ENCODE measurements around the gene FAM24B. TPM values are rescaled to one million over a fixed set of nuclear protein-coding genes. Genes with fewer than 3 reads are reported as not detected.
"Not testable (repeated sequence)": the region's sequence is repeated elsewhere in the genome, so short reads cannot be mapped to it uniquely, and the experiment has no call there.

FAM24B gene
- total RNA-seq, 1 donor from 2014 or later, result not detected

DNA sequence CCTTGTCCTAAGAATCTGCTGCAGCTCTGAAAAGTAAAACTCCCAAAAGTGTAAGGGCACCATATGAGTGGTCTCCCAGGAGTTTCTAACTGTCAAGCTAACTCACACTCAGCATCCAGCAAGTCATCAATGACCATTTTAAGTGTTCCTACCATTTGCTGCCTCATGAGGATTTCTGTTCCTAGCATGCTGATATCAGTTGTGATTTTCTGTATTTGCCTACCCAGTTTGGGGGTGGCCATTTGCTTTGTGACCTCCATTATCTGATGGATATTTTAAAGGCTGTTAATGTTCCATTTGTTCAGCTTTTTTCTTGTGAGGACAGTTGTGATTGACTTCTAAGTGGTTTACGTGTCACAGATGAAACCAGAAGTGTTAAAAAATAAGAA, 2.9 kb downstream of the FAM24B start:
- no peak overlapping the region for H3K27ac ChIP-seq
- TF ChIP-seq POLR2A (IDR thresholded peaks at IDR 0.05), result no peak
- no peaks in the 10 kb centered on the region for H3K9me3 ChIP-seq
- no peaks in the 10 kb centered on the region for H3K36me3 ChIP-seq
- no peaks in the 10 kb centered on the region for H3K27me3 ChIP-seq
- H3K4me1 ChIP-seq, result peaks cover 17% of the 10 kb centered on the region
- H3K4me3 ChIP-seq, result no peak overlapping the region
- intact Hi-C loops (cut with DNase I), result no loop called here
- no peak for DNase-seq (ENCODE audit: extremely low spot score in 2 of 2)

- Histone ChIP-seq H3K9me3 (no peaks in the 10 kb centered on the region), H3K4me1 (peaks cover 17% of the 10 kb centered on the region), H3K27ac (no peak overlapping the region), H3K36me3 (no peaks in the 10 kb centered on the region), H3K4me3 (no peak overlapping the region), H3K27me3 (no peaks in the 10 kb centered on the region)
- intact Hi-C loops (cut with DNase I), result no loop called here
- DNase-seq (ENCODE audit: extremely low spot score in 2 of 2), result no peak
- TF ChIP-seq, protein P1, sequence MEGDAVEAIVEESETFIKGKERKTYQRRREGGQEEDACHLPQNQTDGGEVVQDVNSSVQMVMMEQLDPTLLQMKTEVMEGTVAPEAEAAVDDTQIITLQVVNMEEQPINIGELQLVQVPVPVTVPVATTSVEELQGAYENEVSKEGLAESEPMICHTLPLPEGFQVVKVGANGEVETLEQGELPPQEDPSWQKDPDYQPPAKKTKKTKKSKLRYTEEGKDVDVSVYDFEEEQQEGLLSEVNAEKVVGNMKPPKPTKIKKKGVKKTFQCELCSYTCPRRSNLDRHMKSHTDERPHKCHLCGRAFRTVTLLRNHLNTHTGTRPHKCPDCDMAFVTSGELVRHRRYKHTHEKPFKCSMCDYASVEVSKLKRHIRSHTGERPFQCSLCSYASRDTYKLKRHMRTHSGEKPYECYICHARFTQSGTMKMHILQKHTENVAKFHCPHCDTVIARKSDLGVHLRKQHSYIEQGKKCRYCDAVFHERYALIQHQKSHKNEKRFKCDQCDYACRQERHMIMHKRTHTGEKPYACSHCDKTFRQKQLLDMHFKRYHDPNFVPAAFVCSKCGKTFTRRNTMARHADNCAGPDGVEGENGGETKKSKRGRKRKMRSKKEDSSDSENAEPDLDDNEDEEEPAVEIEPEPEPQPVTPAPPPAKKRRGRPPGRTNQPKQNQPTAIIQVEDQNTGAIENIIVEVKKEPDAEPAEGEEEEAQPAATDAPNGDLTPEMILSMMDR (IDR thresholded peaks at IDR 0.05), result no peak
- TF ChIP-seq POLR2AphosphoS5 (IDR thresholded peaks at IDR 0.05; ENCODE audit: insufficient read depth in 1 of 2, low read depth in 1 of 2) (no peak), POLR2A (IDR thresholded peaks at IDR 0.05) (no peak)
Measured at GRCh38 chr10:122875843-122876466, 3.4 kb downstream of the FAM24B start.

- intact Hi-C loops (cut with DNase I); H3K36me3 ChIP-seq; DNase-seq (ENCODE audit: extremely low spot score in 2 of 2); H3K4me1 ChIP-seq; H3K9me3 ChIP-seq; H3K27ac ChIP-seq; H3K4me3 ChIP-seq; H3K27me3 ChIP-seq: not testable (repeated sequence)
Measured at GRCh38 chr10:122871947-122872346, 7.4 kb downstream of the FAM24B start.

DNA sequence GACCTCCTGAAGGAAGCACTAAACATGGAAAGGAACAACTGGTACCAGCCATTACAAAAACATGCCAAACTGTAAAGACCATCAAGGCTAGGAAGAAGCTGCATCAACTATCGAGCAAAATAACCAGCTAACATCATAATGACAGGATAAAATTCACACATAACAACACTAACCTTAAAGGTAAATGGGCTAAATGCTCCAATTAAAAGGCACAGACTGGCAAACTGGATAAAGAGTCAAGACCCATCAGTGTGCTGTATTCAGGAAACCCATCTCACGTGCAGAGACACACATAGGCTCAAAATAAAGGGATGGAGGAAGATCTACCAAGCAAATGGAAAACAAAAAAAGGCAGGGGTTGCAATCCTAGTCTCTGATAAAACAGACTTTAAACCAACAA, 10.6 kb downstream of the FAM24B start:
- H3K27me3 ChIP-seq; H3K27ac ChIP-seq; H3K36me3 ChIP-seq; H3K4me3 ChIP-seq; intact Hi-C loops (cut with DNase I); DNase-seq (ENCODE audit: extremely low spot score in 2 of 2); H3K4me1 ChIP-seq; H3K9me3 ChIP-seq: not testable (repeated sequence)

DNA sequence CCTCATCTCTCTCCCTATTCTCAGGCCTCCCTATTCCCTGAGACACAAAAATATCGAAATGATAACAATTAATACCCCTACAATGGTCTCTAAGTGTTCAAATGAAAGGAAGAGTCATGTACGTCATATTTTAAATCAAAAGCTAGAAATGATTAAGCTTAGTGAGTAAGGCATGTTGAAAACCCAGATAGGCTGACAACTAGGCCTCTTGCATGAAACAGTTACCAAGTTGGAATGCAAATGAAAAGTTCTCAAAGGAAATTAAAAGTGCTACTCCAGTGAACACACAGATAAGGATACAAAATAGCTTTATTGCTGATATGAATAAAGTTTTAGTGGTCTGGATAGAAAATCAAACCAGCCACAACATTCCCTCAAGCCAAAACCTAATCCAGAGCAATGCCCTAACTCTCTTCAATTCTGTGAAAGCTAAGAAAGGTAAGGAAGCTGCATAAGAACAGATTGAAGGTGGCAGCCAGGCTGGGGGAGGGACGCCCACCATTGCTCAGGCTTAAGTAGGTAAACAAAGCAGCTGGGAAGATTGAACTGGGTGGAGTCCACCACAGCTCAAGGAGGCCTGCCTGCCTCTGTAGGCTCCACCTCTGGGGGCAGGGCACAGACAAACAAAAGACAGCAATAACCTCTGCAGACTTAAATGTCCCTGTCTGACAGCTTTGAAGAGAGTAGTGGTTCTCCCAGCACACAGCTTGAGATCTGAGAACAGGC, 12.5 kb downstream of the FAM24B start:
- intact Hi-C loops (cut with DNase I); H3K27ac ChIP-seq; H3K27me3 ChIP-seq; H3K4me1 ChIP-seq; H3K9me3 ChIP-seq; H3K36me3 ChIP-seq; DNase-seq (ENCODE audit: extremely low spot score in 2 of 2); H3K4me3 ChIP-seq: not testable (repeated sequence)

- TF ChIP-seq POLR2AphosphoS5 (IDR thresholded peaks at IDR 0.05; ENCODE audit: insufficient read depth in 1 of 2, low read depth in 1 of 2) (no peak), POLR2A (IDR thresholded peaks at IDR 0.05) (no peak)
- TF ChIP-seq, protein P1 (IDR thresholded peaks at IDR 0.05), result no peak
- Histone ChIP-seq H3K9me3 (no peaks in the 10 kb centered on the region), H3K4me3 (no peak overlapping the region), H3K27ac (no peak overlapping the region), H3K4me1 (no peaks in the 10 kb centered on the region), H3K27me3 (no peaks in the 10 kb centered on the region), H3K36me3 (no peaks in the 10 kb centered on the region)
- no peak for DNase-seq (ENCODE audit: extremely low spot score in 2 of 2)
- intact Hi-C loops (cut with DNase I), result no loop called here
Measured at GRCh38 chr10:122864901-122865300, 14.5 kb downstream of the FAM24B start.

- Histone ChIP-seq H3K4me1 (no peaks in the 10 kb centered on the region), H3K27ac (no peak overlapping the region), H3K4me3 (no peak overlapping the region), H3K27me3 (no peaks in the 10 kb centered on the region), H3K9me3 (no peaks in the 10 kb centered on the region), H3K36me3 (no peaks in the 10 kb centered on the region)
- TF ChIP-seq, protein P1 (IDR thresholded peaks at IDR 0.05), result no peak
- TF ChIP-seq POLR2AphosphoS5 (IDR thresholded peaks at IDR 0.05; ENCODE audit: insufficient read depth in 1 of 2, low read depth in 1 of 2) (no peak), POLR2A (IDR thresholded peaks at IDR 0.05) (no peak)
- intact Hi-C loops (cut with DNase I), result no loop called here
- DNase-seq (ENCODE audit: extremely low spot score in 2 of 2), result no peak
Measured at GRCh38 chr10:122864194-122864592, 15.2 kb downstream of the FAM24B start.
